CD14-positive monocyte (primary cell): ENCODE measurements around the gene ZFHX2. TPM values are rescaled to one million over a fixed set of nuclear protein-coding genes. Genes with fewer than 3 reads are reported as not detected.

Experiments used
- DNase-seq, 3 donors: peaks; one replicate each; pipeline ENCODE4 v3.0.0-alpha.2; 2011 to 2022
- H2AFZ ChIP-seq: 2 replicates; pipeline ENCODE4 v1.6.0; 2012; ENCODE audit warnings: mild to moderate bottlenecking, low read depth, low read length, inconsistent platforms; ENCODE audit not compliant: insufficient read depth, poor library complexity, severe bottlenecking
- H3K27ac ChIP-seq, 2 donors: 1 replicate in 1 of 2; 2 replicates in 1 of 2; pipeline ENCODE4 v1.5.1; 2012 to 2013; ENCODE audit warnings: low read length in 2 of 2, control low read depth in 1 of 2, inconsistent platforms in 1 of 2, low read depth in 1 of 2, mild to moderate bottlenecking in 1 of 2
- H3K27me3 ChIP-seq, 2 donors: one replicate each; pipeline versions ENCODE4 v1.6.0 to v1.6.1; 2011 to 2013; ENCODE audit warnings: low read length in 2 of 2; ENCODE audit not compliant: control insufficient read depth in 2 of 2, insufficient read depth in 2 of 2
- H3K36me3 ChIP-seq, 2 donors: replicated peaks in 1 of 2; 1 replicate in 1 of 2; 2 replicates in 1 of 2; pipeline versions ENCODE4 v1.5.1 to v1.6.1; 2012 to 2013; ENCODE audit warnings: low read length in 2 of 2, control low read depth in 1 of 2, inconsistent platforms in 1 of 2, mild to moderate bottlenecking in 1 of 2; ENCODE audit not compliant: insufficient read depth in 2 of 2, control insufficient read depth in 1 of 2
- H3K4me1 ChIP-seq, 2 donors: 1 replicate in 1 of 2; 2 replicates in 1 of 2; pipeline versions ENCODE4 v1.5.1 to v1.6.1; 2012 to 2013; ENCODE audit warnings: low read length in 2 of 2, control low read depth in 1 of 2, inconsistent platforms in 1 of 2, mild to moderate bottlenecking in 1 of 2, moderate library complexity in 1 of 2; ENCODE audit not compliant: insufficient read depth in 2 of 2, control insufficient read depth in 1 of 2
- H3K4me2 ChIP-seq: replicated peaks from 2 replicates; pipeline ENCODE3; 2012; ENCODE audit warnings: low read length, moderate library complexity, mild to moderate bottlenecking; ENCODE audit not compliant: poor library complexity, severe bottlenecking; ENCODE audit errors: extremely low read depth
- H3K4me3 ChIP-seq, 3 experiments: fragments of 200-600 bp in 1 of 3; sonication (generic) in 1 of 3; replicated peaks in 1 of 3; 1 replicate in 2 of 3; 2 replicates in 1 of 3; pipeline ENCODE4 v1.5.1; 2011 to 2013; ENCODE audit warnings: low read length in 3 of 3, mild to moderate bottlenecking in 3 of 3, control low read depth in 2 of 3, low read depth in 2 of 3, inconsistent platforms in 1 of 3, moderate library complexity in 1 of 3
- H3K79me2 ChIP-seq: 2 replicates; pipeline ENCODE4 v1.6.0; 2012; ENCODE audit warnings: mild to moderate bottlenecking, control low read depth, inconsistent platforms, low read length, moderate library complexity; ENCODE audit not compliant: insufficient read depth
- H3K9ac ChIP-seq: 2 replicates; pipeline ENCODE4 v1.6.0; 2017; ENCODE audit warnings: low read length, mild to moderate bottlenecking; ENCODE audit not compliant: insufficient read depth, poor library complexity, severe bottlenecking
- H3K9me3 ChIP-seq, 2 donors: replicated peaks in 1 of 2; 1 replicate in 1 of 2; 2 replicates in 1 of 2; pipeline versions ENCODE4 v1.5.1 to v1.6.1; 2012 to 2013; ENCODE audit warnings: low read length in 2 of 2, control low read depth in 1 of 2; ENCODE audit not compliant: control insufficient read depth in 1 of 2, insufficient read depth in 1 of 2
- H4K20me1 ChIP-seq: 2 replicates; pipeline ENCODE4 v1.6.0; 2012; ENCODE audit warnings: mild to moderate bottlenecking, low read length, control low read depth, moderate library complexity; ENCODE audit not compliant: insufficient read depth
- H3K27ac Mint-ChIP-seq, 7 donors: one replicate each; pipeline ENCODE4 v1.8.0; 2020; ENCODE audit warnings: mild to moderate bottlenecking in 7 of 7, mixed read lengths in 7 of 7, moderate library complexity in 6 of 7, inconsistent platforms in 2 of 7
- H3K27me3 Mint-ChIP-seq, 3 donors: one replicate each; pipeline ENCODE4 v1.8.0; 2021 to 2022; ENCODE audit warnings: low read depth in 3 of 3, mild to moderate bottlenecking in 3 of 3, mixed read lengths in 3 of 3, moderate library complexity in 3 of 3, inconsistent platforms in 1 of 3
- H3K36me3 Mint-ChIP-seq, 2 donors: one replicate each; pipeline ENCODE4 v1.8.0; 2020; ENCODE audit warnings: mixed read lengths in 2 of 2, inconsistent platforms in 1 of 2, mild to moderate bottlenecking in 1 of 2
- H3K4me1 Mint-ChIP-seq: one replicate; pipeline ENCODE4 v1.8.0; 2020; ENCODE audit warnings: mild to moderate bottlenecking, mixed read lengths
- H3K4me3 Mint-ChIP-seq, 2 donors: one replicate each; pipeline ENCODE4 v1.8.0; 2020; ENCODE audit warnings: mild to moderate bottlenecking in 2 of 2, mixed read lengths in 2 of 2, moderate library complexity in 1 of 2
- H3K9me3 Mint-ChIP-seq, 7 donors: one replicate each; pipeline ENCODE4 v1.8.0; 2020 to 2022; ENCODE audit warnings: mixed read lengths in 7 of 7, mild to moderate bottlenecking in 6 of 7, moderate library complexity in 6 of 7, inconsistent platforms in 2 of 7
- CTCF ChIP-seq: fragments of 200-600 bp; IDR thresholded peaks from one replicate; pipeline ENCODE4 v1.8.0; 2022; ENCODE audit warnings: antibody characterized with exemption, mild to moderate bottlenecking
- WGBS: methylation state at CpG from one replicate; pipeline ENCODE4 v1.1.5; 2013; ENCODE audit warnings: missing lambda C conversion rate; ENCODE audit not compliant: insufficient coverage; 5-methylcytosine and 5-hydroxymethylcytosine counted together
- intact Hi-C, 2 donors: fragments of 100-400 bp; cut with micrococcal nuclease; formaldehyde crosslinking; loops; one replicate each; pipeline versions ENCODE4 v1.15.0 to v1.15.1; 2023
- polyA plus RNA-seq, 3 donors: library from polyadenylated mRNA; depleted of rRNA in 1 of 3; unstranded in 2 of 3; stranded (reverse) in 1 of 3; fragments of 300-500 nt in 2 of 3; fragments of >200 nt in 1 of 3; fragmentation: Illumina TruSeq in 2 of 3; gene quantifications; 1 replicate in 2 of 3; 2 replicates in 1 of 3; pipeline ENCODE4 v1.2.3, GENCODE V29; 2012 to 2021

Gene ZFHX2
- polyA plus RNA-seq, 3 donors, result 0.01 to 0.07 TPM; not detected in 1

GRCh38 chr14:23590198-23590597 is 38.6 kb upstream of the ZFHX2 start:
- no peaks in the 10 kb centered on the region for H3K36me3 Mint-ChIP-seq

GRCh38 chr14:23589606-23590005 is 38.0 kb upstream of the ZFHX2 start:
- H2AFZ ChIP-seq, result peak overlapping the region; percentile 3
- no peak overlapping the region for H3K27ac ChIP-seq
- no peaks in the 10 kb centered on the region for H3K79me2 ChIP-seq
- H3K4me1 ChIP-seq, result peaks cover 5 to 7% of the 10 kb centered on the region in 2 donors
- no peak overlapping the region for H3K27ac Mint-ChIP-seq
- DNase-seq, result no peak
- no peak overlapping the region for H3K4me3 ChIP-seq
- no peak overlapping the region for H3K4me3 Mint-ChIP-seq
- no peaks in the 10 kb centered on the region for H3K36me3 Mint-ChIP-seq
- intact Hi-C loops, result loop anchor here in 1 of 2 donors (5.0 kb wide), 1 partner anchor 323 kb away; no protein-coding TSS in a partner anchor
- peaks cover 7% of the 10 kb centered on the region for H3K4me1 Mint-ChIP-seq
- WGBS, result 0% methylated on average over 1 of the region's 2 CpGs
- peaks cover 2 to 21% (median 7%) of the 10 kb centered on the region in 3 donors for H3K27me3 Mint-ChIP-seq
- H3K9ac ChIP-seq, result no peak overlapping the region
- H3K36me3 ChIP-seq, result no peaks in the 10 kb centered on the region
- peaks cover 0 to 2% of the 10 kb centered on the region in 2 donors for H3K27me3 ChIP-seq
- TF ChIP-seq CTCF, result no peak
- no peaks in the 10 kb centered on the region for H4K20me1 ChIP-seq
- peaks cover 0 to 10% (median 4%) of the 10 kb centered on the region in 7 donors for H3K9me3 Mint-ChIP-seq
- no peaks in the 10 kb centered on the region for H3K9me3 ChIP-seq
- no peak overlapping the region for H3K4me2 ChIP-seq

More at GRCh38 chr14:23590198-23590597, 38.6 kb upstream of the ZFHX2 start:
- Mint-ChIP-seq H3K9me3 (peaks cover 0 to 10% (median 4%) of the 10 kb centered on the region in 7 donors), H3K4me3 (no peak overlapping the region), H3K27ac (no peak overlapping the region), H3K27me3 (peaks cover 2 to 21% (median 7%) of the 10 kb centered on the region in 3 donors), H3K4me1 (peaks cover 7% of the 10 kb centered on the region)
- peaks cover 0 to 2% of the 10 kb centered on the region in 2 donors for H3K27me3 ChIP-seq
- no peaks in the 10 kb centered on the region for H4K20me1 ChIP-seq
- no peak overlapping the region for H3K4me2 ChIP-seq
- H3K9me3 ChIP-seq, result no peaks in the 10 kb centered on the region
- no peak for TF ChIP-seq CTCF
- H3K9ac ChIP-seq, result no peak overlapping the region
- no CpG with 5 or more reads among the region's 4 CpGs for WGBS
- no peak overlapping the region for H3K27ac ChIP-seq
- DNase-seq, result no peak
- no peak overlapping the region for H3K4me3 ChIP-seq
- H3K36me3 ChIP-seq, result no peaks in the 10 kb centered on the region
- H3K4me1 ChIP-seq, result peaks cover 5 to 7% of the 10 kb centered on the region in 2 donors
- intact Hi-C loops, result no loop called here
- H3K79me2 ChIP-seq, result no peaks in the 10 kb centered on the region
- no peak overlapping the region for H2AFZ ChIP-seq
